Activated T-cell treated with anti-CD3 and anti-CD28 coated beads for 24 hours (primary cell): ENCODE results near the gene MORC1.
A peak's percentile ranks its signal among the peaks of the same experiment; 100 is the strongest.

Experiments
- DNase-seq: peaks from one replicate; pipeline ENCODE4 v3.0.0-alpha.2; 2020; ENCODE audit warnings: low read depth

The MORC1 gene

DNA sequence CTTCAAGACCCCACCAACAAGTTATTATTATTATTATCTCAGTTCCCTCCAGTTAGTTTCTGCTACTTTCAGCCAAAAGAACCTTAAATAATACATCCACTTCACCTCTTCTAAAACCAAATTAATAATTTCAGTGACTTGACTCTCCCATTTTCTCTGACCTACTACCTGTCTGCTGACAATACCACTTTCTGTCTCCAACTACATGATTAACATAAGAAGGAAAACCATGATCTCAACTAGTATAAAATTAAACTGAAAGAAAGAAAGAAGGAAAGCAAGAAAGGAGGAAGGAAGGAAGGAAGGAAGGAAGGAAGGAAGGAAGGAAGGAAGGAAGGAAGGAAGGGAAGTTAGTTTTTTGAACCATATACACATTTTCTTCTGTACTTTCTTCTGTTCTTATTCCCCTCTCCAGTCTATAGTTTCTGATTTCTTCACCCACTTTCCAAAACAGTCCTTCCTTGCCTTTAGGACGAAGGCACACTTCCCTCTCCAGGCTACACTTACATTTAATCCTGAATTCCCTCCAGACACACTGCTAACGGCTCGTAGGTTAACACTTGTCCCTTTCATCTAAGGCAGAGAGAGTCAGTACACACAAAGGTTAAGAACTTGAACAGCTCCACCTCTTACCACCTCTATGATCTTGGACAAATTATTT is 84.8 kb downstream of the MORC1 start:
- DNase-seq = no peak

DNA sequence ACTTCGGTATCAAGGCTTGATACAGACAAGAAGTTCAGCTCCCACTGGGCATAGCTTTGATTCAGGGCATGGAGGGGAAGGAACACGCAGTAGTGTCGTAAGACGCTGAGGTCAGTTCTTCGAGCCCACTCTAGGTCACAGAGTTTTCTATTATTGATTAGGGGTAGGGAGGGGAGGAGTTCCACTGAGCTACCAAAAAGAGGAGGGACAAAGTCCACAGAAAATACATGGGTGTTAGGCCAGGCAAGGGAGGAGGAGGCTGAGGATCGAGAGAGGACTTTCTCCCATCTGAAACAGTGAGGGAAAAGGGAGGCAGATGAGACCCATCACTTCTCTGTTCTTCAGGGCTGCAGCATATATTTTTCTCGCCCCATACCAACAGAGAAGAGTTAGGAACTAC is 89.2 kb downstream of the MORC1 start:
- no peak for DNase-seq

DNA sequence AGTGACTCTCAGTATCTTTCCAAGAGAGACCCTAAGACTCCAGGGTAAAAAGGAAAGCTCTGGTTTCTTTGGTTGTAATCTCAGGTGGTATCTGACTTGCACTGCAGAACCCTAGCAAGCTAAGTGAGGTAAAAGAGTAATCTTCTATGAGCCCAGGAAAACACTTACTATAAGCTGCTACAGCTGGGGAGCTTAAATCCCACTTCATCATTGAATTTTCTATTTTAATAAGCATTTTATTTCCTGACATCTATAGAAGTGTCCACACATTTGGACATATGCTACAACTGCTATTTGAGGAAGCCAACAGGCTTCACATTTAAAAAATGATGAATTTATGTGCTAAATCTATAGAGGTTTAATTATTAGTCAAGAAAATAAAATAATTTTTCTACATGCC is 91.1 kb downstream of the MORC1 start:
- no peak for DNase-seq

GRCh38 chr3:109025896-109026295 is 92.0 kb downstream of the MORC1 start:
- no peak for DNase-seq

DNA sequence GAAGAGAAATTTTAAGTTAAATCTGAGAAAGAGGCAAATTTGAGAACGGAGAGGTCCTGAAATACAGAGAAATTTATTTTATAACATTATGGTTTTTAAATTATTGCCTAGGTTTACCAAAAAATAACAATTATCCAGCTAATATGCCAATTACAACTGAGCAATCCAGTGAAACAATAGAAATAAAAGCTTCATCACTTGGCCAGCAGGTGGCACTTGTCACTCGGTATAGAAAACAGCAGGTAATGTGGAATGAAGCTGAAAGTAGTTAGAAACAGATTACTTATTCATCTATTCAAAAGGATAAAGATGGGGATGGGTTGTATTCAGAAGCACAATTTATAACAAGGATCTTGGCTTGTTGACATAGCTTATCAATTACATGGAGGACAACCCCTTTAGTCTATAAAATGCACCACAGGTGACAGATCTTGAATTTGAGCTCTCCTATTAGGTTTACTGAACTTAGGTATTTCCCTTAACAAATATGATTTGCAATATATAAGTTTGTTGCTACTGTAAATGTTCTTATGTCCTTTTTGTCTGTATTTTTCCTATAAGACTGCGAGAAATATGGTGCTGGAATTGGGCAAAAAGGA is 94.2 kb downstream of the MORC1 start:
- peak; percentile 22 for DNase-seq

DNA sequence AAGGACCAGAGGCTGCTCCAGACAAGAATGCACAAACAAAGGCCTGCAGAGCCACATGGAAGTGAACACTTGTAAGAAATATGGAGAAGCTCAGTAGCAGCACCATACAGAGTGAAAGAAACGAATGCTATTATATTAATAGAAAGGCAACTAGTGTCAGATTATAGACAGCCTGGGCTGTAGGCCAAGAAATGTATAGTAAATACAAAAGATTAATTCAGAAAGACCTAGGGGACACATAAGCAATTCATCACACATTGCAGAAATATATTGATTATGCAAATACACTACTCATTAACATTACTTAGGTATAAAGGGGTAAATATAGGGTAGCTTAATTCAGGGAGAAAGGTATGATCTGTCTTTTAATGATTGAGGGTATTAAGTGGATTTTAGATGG is 94.8 kb downstream of the MORC1 start:
- DNase-seq = no peak

DNA sequence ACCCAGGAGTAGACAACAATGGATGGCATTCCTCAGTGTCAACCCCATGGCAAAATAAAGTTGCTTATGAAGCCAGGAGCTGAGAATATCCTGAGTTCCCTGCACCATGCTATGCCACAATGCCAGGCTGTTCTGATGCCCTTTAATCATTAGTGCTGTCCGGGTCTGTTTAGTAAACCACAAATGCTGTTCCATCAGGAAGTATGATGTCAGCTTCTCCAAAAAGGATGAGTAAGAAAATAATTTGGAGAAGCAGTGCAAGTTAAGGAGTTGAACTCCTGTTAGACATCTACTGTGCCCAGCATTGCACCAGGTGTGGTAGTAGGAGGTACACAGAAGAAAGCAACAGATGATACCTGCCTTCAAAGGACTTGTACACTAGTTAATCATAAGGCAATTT is 96.4 kb downstream of the MORC1 start:
- no peak for DNase-seq

GRCh38 chr3:109018828-109019227 is 99.1 kb downstream of the MORC1 start:
- DNase-seq = no peak

- DNase-seq = no peak
Measured at GRCh38 chr3:109005443-109005842, 112.5 kb downstream of the MORC1 start.

- no peak for DNase-seq
Measured at GRCh38 chr3:108998436-108998835, 119.5 kb downstream of the MORC1 start.

- no peak for DNase-seq
Measured at GRCh38 chr3:108985844-108986243, 132.1 kb downstream of the MORC1 start.

DNA sequence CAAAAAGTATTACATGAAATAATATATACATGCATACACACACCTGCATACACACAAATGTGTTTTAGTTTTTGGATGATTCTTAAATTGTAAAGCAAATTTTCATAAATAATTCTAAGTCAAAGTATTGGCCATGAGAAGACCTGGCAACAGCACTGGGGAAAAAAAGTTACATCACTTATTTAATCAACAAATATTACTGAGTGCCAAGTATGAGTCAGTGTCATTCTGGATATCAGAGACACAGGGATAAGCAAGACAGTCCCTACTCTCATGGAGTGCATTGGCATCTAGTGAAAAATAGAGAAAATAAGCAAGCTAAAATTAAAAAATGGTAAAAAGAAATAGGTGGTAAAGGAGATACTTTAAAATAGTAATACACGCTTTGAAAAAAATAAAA is 134.9 kb downstream of the MORC1 start:
- no peak for DNase-seq

DNA sequence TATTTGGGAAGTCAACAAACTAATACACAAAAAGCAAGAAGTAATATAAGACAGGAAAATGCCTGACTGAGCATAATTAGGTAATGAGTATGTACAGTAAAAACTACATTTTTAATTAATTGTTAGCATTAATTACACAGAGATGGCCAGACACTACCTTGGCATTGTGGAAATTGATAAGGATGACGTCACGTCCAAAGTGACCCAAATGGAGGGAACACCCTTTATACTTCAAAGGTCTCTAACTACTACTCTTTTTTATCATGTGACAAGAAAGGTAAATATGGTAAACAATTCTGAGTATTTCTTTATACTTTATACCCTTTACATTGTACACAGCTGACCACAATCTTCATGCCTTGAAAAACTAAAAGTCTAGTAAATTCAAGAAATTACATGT is 141.9 kb downstream of the MORC1 start:
- DNase-seq = no peak

- DNase-seq = no peak
Measured at GRCh38 chr3:108973019-108973418, 144.9 kb downstream of the MORC1 start.

DNA sequence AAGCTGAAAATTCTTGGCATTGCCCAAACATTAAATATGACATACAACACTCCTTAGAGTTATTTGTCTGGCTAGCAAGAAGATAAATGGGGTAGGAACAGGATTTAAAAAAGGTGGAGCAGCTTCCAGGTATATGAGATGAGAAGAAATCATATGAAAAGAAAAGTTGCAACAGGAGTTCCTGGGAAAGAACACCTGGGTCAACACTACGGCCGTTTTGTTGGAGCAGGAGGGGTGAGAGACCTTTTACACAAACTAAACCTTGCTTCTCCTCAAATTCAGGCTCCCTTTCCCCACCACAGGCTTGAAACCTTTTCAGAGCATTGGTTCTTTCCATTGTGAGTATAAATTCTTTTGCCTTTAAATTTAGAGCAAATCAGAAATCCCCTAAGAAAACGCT is 145.5 kb downstream of the MORC1 start:
- DNase-seq = no peak

- DNase-seq = no peak
Measured at GRCh38 chr3:108970561-108970960, 147.4 kb downstream of the MORC1 start.

- no peak for DNase-seq
Measured at GRCh38 chr3:108966773-108967172, 151.2 kb downstream of the MORC1 start.

- DNase-seq = no peak
Measured at GRCh38 chr3:108959017-108959416, 158.9 kb downstream of the MORC1 start.

DNA sequence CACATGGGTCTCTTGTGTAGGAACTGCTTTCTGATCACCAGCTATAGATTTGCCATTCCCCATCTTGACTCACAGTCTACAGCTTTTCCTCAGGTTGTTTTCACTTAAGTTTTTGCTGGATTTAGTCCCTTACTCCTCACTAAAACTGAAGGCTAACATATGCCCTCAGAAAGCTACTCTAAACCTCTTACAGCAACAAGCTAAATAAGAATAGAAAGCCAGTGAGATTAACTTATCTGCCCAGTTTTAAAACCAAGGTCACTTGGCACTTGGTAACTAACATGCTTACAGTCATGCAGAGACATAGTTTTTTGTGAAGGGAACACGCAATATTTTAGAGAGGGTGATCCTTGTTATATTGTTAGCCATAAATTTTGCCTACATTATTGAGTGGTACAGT is 164.2 kb downstream of the MORC1 start, which contains the start of gene GUCA1C:
GUCA1C (minus strand) TSS at position 180 of the 400 bp plus-strand sequence; CDS start at position 63, 117 bp downstream.
- no peak for DNase-seq

- no peak for DNase-seq
Measured at GRCh38 chr3:108953210-108953609, 164.7 kb downstream of the MORC1 start.

GRCh38 chr3:108951820-108952501 is 166.0 kb downstream of the MORC1 start:
- DNase-seq = no peak

- DNase-seq = no peak
Measured at GRCh38 chr3:108947855-108948254, 170.1 kb downstream of the MORC1 start.
